Measurements from ENCODE around the gene ADO. TPM values are rescaled to one million over a fixed set of nuclear protein-coding genes. Genes with fewer than 3 reads are reported as not detected.

The ADO gene
- total RNA-seq, 1 donor from 2014 or later: 29.0 TPM

- FAIRE-seq (no peak), DNase-seq (ENCODE audit: low read depth) (peak; percentile 44)
- peak overlapping the region; percentile 78 for H3K9ac ChIP-seq (ENCODE audit: low read length)
- H4K20me1 ChIP-seq (ENCODE audit: insufficient read depth, low read length): peaks cover 22% of the 10 kb centered on the region
- peak overlapping the region; percentile 85 for H2AFZ ChIP-seq (ENCODE audit: low read depth, low read length)
- peaks cover 12% of the 10 kb centered on the region for H3K36me3 Mint-ChIP-seq (ENCODE audit: low read depth, unreplicated experiment)
- H3K4me3 Mint-ChIP-seq (ENCODE audit: unreplicated experiment): peak overlapping the region; percentile 92
- H3K4me3 ChIP-seq (ENCODE audit: insufficient read depth, low read depth, low read length): peak overlapping the region; percentile 89
- peak overlapping the region; percentile 99 for H3K4me2 ChIP-seq (ENCODE audit: low read length)
- no peaks in the 10 kb centered on the region for H3K9me3 ChIP-seq (ENCODE audit: insufficient read depth, low read depth, low read length)
- H3K4me1 Mint-ChIP-seq (ENCODE audit: low read depth, unreplicated experiment): peaks cover 22% of the 10 kb centered on the region
- TF ChIP-seq, protein P1, sequence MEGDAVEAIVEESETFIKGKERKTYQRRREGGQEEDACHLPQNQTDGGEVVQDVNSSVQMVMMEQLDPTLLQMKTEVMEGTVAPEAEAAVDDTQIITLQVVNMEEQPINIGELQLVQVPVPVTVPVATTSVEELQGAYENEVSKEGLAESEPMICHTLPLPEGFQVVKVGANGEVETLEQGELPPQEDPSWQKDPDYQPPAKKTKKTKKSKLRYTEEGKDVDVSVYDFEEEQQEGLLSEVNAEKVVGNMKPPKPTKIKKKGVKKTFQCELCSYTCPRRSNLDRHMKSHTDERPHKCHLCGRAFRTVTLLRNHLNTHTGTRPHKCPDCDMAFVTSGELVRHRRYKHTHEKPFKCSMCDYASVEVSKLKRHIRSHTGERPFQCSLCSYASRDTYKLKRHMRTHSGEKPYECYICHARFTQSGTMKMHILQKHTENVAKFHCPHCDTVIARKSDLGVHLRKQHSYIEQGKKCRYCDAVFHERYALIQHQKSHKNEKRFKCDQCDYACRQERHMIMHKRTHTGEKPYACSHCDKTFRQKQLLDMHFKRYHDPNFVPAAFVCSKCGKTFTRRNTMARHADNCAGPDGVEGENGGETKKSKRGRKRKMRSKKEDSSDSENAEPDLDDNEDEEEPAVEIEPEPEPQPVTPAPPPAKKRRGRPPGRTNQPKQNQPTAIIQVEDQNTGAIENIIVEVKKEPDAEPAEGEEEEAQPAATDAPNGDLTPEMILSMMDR (IDR thresholded peaks at IDR 0.05; ENCODE audit: insufficient read depth, low read depth, low read length): no peak
- no peak for TF ChIP-seq EZH2 (IDR thresholded peaks at IDR 0.05; ENCODE audit: insufficient read depth, low read length)
- peaks cover 50% of the 10 kb centered on the region for H3K27me3 ChIP-seq (ENCODE audit: insufficient read depth, low read length)
- H3K79me2 ChIP-seq (ENCODE audit: insufficient read depth, low read length): no peaks in the 10 kb centered on the region
- no peaks in the 10 kb centered on the region for H3K36me3 ChIP-seq (ENCODE audit: insufficient read depth, low read length)
- peak overlapping the region; percentile 51 for H3K27ac ChIP-seq (ENCODE audit: low read depth, low read length)
- H3K27me3 Mint-ChIP-seq (ENCODE audit: low read depth, unreplicated experiment): peaks cover 33% of the 10 kb centered on the region
- peak overlapping the region; percentile 97 for H3K27ac Mint-ChIP-seq (ENCODE audit: unreplicated experiment)
- H3K9me3 Mint-ChIP-seq (ENCODE audit: unreplicated experiment): no peaks in the 10 kb centered on the region
- peaks cover 25% of the 10 kb centered on the region for H3K4me1 ChIP-seq (ENCODE audit: insufficient read depth, low read length)
Measured at GRCh38 chr10:62817121-62817765, 12.7 kb downstream of the ADO start.

- peak overlapping the region; percentile 78 for H3K9ac ChIP-seq (ENCODE audit: low read length)
- H3K27me3 Mint-ChIP-seq (ENCODE audit: low read depth, unreplicated experiment): peaks cover 30% of the 10 kb centered on the region
- peak overlapping the region; percentile 92 for H3K4me3 Mint-ChIP-seq (ENCODE audit: unreplicated experiment)
- FAIRE-seq (no peak), DNase-seq (ENCODE audit: low read depth) (peak; percentile 65)
- peaks cover 10% of the 10 kb centered on the region for H3K36me3 Mint-ChIP-seq (ENCODE audit: low read depth, unreplicated experiment)
- H3K4me3 ChIP-seq (ENCODE audit: insufficient read depth, low read depth, low read length): peak overlapping the region; percentile 89
- H4K20me1 ChIP-seq (ENCODE audit: insufficient read depth, low read length): peaks cover 16% of the 10 kb centered on the region
- H3K27ac ChIP-seq (ENCODE audit: low read depth, low read length): no peak overlapping the region
- no peaks in the 10 kb centered on the region for H3K79me2 ChIP-seq (ENCODE audit: insufficient read depth, low read length)
- TF ChIP-seq EZH2 (IDR thresholded peaks at IDR 0.05; ENCODE audit: insufficient read depth, low read length): no peak
- TF ChIP-seq, protein P1 (IDR thresholded peaks at IDR 0.05; ENCODE audit: insufficient read depth, low read depth, low read length): peak; percentile 23
- H3K4me2 ChIP-seq (ENCODE audit: low read length): peak overlapping the region; percentile 99
- peak overlapping the region; percentile 97 for H3K27ac Mint-ChIP-seq (ENCODE audit: unreplicated experiment)
- H3K27me3 ChIP-seq (ENCODE audit: insufficient read depth, low read length): peaks cover 45% of the 10 kb centered on the region
- H3K4me1 ChIP-seq (ENCODE audit: insufficient read depth, low read length): peaks cover 25% of the 10 kb centered on the region
- no peaks in the 10 kb centered on the region for H3K9me3 ChIP-seq (ENCODE audit: insufficient read depth, low read depth, low read length)
- H2AFZ ChIP-seq (ENCODE audit: low read depth, low read length): peak overlapping the region; percentile 85
- no peaks in the 10 kb centered on the region for H3K36me3 ChIP-seq (ENCODE audit: insufficient read depth, low read length)
- no peaks in the 10 kb centered on the region for H3K9me3 Mint-ChIP-seq (ENCODE audit: unreplicated experiment)
- H3K4me1 Mint-ChIP-seq (ENCODE audit: low read depth, unreplicated experiment): peaks cover 19% of the 10 kb centered on the region
Measured at GRCh38 chr10:62817766-62818425, 13.4 kb downstream of the ADO start.

Measured in astrocyte (in vitro differentiated cells and primary cell).